Stimulated activated CD8-positive, alpha-beta memory T cell treated with anti-CD3 and anti-CD28 coated beads, Interleukin-7, amount 100 ng/mL, for 24 hours (primary cell): ENCODE measurements around the gene PBX2.
A peak's percentile ranks its signal among the peaks of the same experiment; 100 is the strongest.

Experiments
- DNase-seq: peaks from one replicate; pipeline ENCODE4 v3.0.0-alpha.2; 2020; ENCODE audit warnings: low read depth

PBX2 gene

GRCh38 chr6:32174416-32174815 is 15.6 kb downstream of the PBX2 start:
- no peak for DNase-seq

- no peak for DNase-seq
These were observed 16.8 kb downstream of the PBX2 start for GRCh38 chr6:32173051-32173727.

- no peak for DNase-seq
These were observed 18.8 kb downstream of the PBX2 start for GRCh38 chr6:32171234-32171633.

- DNase-seq, result no peak
These were observed 19.7 kb downstream of the PBX2 start for GRCh38 chr6:32170294-32170693.

DNA sequence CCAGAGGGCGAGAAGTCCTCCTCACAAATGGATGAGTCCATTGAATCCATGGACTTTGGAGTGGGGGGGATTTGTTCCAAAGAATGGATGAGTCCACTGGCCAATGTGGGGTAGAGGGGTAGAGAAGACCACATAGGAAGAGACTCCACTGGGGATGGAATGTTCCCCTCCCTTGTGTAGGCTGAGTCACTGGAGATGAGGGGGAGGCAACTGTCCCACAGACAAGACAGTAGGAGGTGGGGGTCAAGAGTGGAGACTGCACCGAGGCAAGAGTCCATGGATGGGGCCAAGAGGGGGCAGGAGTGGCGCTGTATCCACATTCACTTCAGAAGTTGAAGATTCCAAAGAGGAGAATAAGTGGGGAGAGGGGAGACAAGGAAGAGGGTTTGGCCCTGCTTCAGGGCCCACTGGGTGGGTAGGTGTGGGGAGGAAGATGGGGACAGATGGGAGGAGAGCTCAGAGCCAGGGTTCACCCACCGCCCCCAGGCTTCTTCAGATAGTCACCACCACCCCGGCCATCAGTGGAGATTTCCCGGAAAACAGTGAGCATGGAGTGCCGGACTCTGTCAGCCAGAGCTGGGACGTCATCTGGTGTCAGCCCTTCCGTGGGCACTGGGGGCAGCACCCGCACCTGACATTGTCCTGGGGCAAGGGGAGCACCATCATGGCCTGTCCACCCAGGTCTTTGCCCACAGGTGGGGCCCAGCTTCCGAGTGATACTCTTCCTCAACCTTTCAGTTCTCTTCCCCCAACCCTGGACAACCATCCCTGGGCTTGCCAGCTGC is 21.0 kb downstream of the PBX2 start:
- DNase-seq, result no peak

DNA sequence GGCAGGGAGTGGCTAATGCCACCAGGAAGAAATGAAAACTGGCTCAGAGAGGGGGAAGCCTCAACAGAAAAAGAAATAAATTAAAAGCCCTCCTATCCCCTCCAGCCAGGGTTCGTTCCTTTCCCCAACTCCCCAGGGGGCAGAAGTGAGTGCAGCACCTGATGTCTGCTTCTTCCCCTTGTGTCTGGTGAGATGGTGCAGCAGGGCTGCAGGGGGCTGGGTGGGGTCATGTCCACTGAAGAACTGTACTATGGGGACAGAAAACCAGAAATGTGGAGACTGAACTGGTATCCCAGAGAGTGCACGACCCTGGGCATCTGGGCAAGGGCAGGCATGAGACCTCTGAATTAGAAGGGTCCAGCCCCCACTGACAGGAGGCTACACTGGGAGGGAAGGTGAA is 21.7 kb downstream of the PBX2 start:
- no peak for DNase-seq

- DNase-seq, result no peak
These were observed 22.2 kb downstream of the PBX2 start for GRCh38 chr6:32167761-32168262.

GRCh38 chr6:32167154-32167760 is 22.7 kb downstream of the PBX2 start:
- DNase-seq, result no peak

- DNase-seq, result no peak
These were observed 23.5 kb downstream of the PBX2 start for GRCh38 chr6:32166411-32167061.

GRCh38 chr6:32164295-32164694 is 25.7 kb downstream of the PBX2 start, which contains the start of gene EGFL8:
EGFL8 (plus strand) TSS chr6:32164595; CDS start chr6:32166166, 1,571 bp downstream.
- DNase-seq, result no peak

DNA sequence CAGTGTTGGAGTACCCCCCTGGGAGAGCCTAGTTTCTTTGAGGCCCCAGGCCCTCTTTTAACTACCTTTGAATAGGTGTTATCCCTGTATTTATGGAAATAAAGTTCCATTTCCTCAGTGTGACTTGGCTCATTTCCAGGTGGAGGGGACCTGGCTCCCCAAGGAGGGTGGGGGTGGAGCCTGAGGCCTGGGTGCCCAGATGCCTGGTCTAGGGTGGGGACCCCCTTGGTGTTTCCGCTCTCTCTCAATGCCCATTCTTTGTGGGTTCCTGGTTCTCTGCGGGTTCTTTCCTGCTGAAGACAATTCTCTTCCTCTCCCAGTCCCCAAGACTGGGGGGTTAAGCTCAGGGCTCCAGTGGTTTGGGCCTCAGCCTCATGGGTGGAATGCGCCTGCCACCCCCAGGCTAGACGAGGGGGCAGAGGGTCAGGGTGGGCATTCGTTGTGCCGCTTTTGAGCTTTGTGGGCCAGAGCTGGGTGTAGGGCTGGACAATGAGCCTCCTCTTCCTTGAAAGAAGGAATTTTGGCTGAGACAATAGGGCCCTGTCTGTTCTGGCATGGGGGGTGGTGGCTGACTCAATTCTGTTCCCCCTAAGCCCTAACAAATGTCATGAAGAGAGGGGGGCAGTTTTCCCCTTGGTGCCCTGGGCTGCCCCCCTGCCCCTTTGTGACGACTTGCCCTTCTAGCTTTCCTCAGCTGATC is 26.3 kb downstream of the PBX2 start:
- DNase-seq, result no peak

GRCh38 chr6:32158052-32158451 is 31.9 kb downstream of the PBX2 start:
- no peak for DNase-seq

DNA sequence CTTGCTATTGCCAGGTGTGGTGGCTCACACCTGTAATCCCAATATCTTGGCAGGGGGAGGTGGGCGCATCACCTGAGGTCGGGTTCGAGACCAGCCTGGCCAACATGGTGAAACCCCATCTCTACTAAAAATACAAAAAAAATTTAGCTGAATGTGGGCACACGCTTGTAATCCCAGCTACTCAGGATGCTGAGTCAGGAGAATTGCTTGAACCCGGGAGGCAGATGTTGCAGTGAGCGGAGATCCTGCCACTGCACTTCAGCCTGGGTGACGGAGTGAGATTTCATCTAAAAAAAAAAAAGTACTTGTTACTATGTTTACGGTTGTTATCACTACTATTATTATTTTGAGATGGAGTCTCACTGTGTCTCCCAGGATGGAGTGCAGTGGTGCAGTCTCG is 33.1 kb downstream of the PBX2 start:
- no peak for DNase-seq

GRCh38 chr6:32154514-32155161 is 35.4 kb downstream of the PBX2 start:
- DNase-seq, result no peak

GRCh38 chr6:32153564-32154513 is 36.2 kb downstream of the PBX2 start, which contains the start of gene PPT2:
PPT2 (plus strand) TSS chr6:32154141; CDS start chr6:32154595, 454 bp downstream.
- DNase-seq, result peak; percentile 75

DNA sequence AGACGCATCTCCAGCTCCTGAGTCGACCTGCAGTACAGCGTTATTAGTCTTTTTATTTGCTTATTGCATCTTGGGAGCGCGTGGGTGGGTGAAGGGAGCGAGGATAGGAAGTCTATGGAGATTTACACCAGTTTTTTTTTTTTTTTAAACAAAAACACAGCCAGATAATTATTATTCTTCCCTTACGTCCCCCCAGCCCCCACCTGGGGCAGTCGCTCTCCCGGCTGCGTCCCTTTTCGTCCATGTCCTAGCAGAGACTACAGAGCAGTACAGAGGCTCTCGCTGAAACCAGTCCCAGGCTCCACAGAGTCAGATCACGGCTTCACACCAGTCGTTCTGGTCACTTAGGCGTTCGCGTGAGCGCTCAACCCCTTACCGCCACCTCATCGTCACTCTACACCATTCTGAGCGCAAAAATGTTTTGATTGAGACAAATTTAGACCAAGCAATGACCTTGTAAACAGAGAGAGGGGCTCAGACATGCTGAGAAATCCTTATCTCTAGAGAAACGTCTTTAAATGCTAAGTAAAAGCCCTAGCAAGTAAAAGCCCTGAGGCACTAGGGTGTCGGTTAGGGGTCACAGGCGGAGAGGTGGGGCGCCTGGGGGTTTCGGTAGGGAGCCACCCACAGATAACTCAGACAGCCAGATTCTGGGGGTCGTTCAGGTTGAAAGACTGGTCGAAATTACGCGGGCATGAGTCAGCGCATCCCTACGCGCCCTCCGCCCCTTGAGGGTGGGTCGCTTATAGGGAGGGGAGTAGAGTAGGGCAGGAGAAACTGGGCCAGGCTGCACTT is 37.0 kb downstream of the PBX2 start:
- DNase-seq, result no peak

DNA sequence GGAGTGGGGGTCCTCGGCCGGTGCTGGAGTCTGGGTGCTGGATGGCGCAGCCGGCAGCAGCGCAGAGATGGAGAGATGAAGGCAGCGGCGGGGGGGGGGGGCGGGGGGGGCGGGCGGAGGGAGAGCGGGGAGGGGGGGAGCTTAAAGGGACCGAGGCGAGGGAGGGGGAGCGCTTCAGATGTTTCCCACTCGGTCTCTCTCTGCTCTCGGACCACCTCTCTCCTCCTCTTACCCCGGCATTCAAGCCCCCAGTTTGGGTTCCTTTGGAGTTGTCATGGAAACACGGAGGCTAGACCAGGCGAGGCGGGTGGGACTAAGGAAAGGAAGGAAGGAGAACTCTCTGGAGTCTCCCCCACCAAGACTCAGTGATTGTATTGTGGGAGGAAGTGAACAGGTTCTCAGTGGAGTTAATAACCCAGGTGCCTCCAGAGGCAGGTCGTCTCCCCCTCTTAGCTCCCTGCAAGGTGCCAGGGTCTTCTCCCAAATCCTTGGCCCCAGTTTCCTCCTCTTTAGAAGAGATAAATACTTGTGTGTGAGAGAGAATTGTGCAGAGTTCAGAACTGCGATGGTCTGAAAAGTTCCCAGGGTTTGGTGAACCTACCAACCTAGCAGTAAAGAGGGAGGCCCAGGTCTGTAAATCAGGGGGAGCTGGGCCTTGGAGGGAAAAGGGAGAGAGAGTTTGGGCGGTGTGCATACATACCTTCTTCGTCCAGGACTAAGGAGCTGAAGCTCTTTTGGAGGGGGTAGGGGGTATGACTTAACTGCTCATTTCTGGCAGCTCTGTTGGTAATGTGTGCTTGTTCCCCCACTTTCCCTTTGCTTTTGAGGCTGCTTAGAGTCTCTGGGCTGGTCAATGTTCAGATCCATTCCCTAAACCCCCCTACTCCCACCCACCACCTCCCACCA is 37.9 kb downstream of the PBX2 start, which contains the start of gene PRRT1:
Gene PRRT1 (minus strand): TSS at position 77 of the 906 bp plus-strand sequence. CDS start 112 bp downstream, outside the sequence.
- no peak for DNase-seq
